Measurements from ENCODE around the gene CRACDL.
"Not testable (repeated sequence)": the region's sequence is repeated elsewhere in the genome, so short reads cannot be mapped to it uniquely, and the experiment has no call there.

Gene CRACDL

GRCh38 chr2:98903767-98904485 is 32.1 kb downstream of the CRACDL start:
- no peak for DNase-seq

GRCh38 chr2:98903064-98903355 is 33.0 kb downstream of the CRACDL start:
- DNase-seq = no peak

- no peak for DNase-seq
Measured at GRCh38 chr2:98902209-98903063, 33.6 kb downstream of the CRACDL start.

GRCh38 chr2:98901702-98902101 is 34.3 kb downstream of the CRACDL start:
- no peak for DNase-seq

- DNase-seq = no peak
Measured at GRCh38 chr2:98901291-98901690, 34.7 kb downstream of the CRACDL start.

- no peak for DNase-seq
Measured at GRCh38 chr2:98900721-98901120, 35.3 kb downstream of the CRACDL start.

GRCh38 chr2:98899703-98900078 is 36.3 kb downstream of the CRACDL start:
- DNase-seq = not testable (repeated sequence)

GRCh38 chr2:98899041-98899702 is 36.9 kb downstream of the CRACDL start:
- DNase-seq = no peak

- no peak for DNase-seq
Measured at GRCh38 chr2:98898423-98898841, 37.6 kb downstream of the CRACDL start.

GRCh38 chr2:98897746-98898145 is 38.3 kb downstream of the CRACDL start:
- no peak for DNase-seq

GRCh38 chr2:98896944-98897343 is 39.1 kb downstream of the CRACDL start:
- DNase-seq = no peak

GRCh38 chr2:98896416-98896815 is 39.6 kb downstream of the CRACDL start:
- DNase-seq = no peak

GRCh38 chr2:98895901-98896300 is 40.1 kb downstream of the CRACDL start:
- no peak for DNase-seq

- DNase-seq = no peak
Measured at GRCh38 chr2:98895221-98895620, 40.8 kb downstream of the CRACDL start.

- DNase-seq = no peak
Measured at GRCh38 chr2:98894331-98895000, 41.6 kb downstream of the CRACDL start.

- DNase-seq = no peak
Measured at GRCh38 chr2:98893911-98894321, 42.1 kb downstream of the CRACDL start.

- no peak for DNase-seq
Measured at GRCh38 chr2:98892871-98893270, 43.2 kb downstream of the CRACDL start.

GRCh38 chr2:98891591-98891990 is 44.4 kb downstream of the CRACDL start:
- DNase-seq = no peak

GRCh38 chr2:98886066-98886554 is 49.9 kb downstream of the CRACDL start:
- no peak for DNase-seq

- no peak for DNase-seq
Measured at GRCh38 chr2:98884658-98885057, 51.4 kb downstream of the CRACDL start.

GRCh38 chr2:98883780-98884211 is 52.2 kb downstream of the CRACDL start:
- no peak for DNase-seq

- no peak for DNase-seq
Measured at GRCh38 chr2:98882971-98883779, 52.9 kb downstream of the CRACDL start.

Data from NCI-H2081 treated with DMSO at 0.1 percent for 48 hours (cell line).